Spleen (tissue), 11 donors: Measurements from ENCODE around the gene COQ10A. TPM values are rescaled to one million over a fixed set of nuclear protein-coding genes. Genes with fewer than 3 reads are reported as not detected.

Source experiments
- DNase-seq: peaks from one replicate; pipeline ENCODE4 v3.0.0-alpha.2; 2020
- H3K27ac ChIP-seq, 8 donors: fragments of 200-600 bp; sonication (generic) in 7 of 8; 1 replicate in 4 of 8; 2 replicates in 4 of 8; pipeline versions ENCODE4 v1.5.0 to v1.8.0; 2016 to 2021; ENCODE audit warnings: inconsistent platforms in 4 of 8, mild to moderate bottlenecking in 4 of 8, moderate library complexity in 1 of 8
- H3K27me3 ChIP-seq, 7 donors: fragments of 200-600 bp; sonication (generic) in 6 of 7; replicated peaks in 1 of 7; 1 replicate in 4 of 7; 2 replicates in 3 of 7; pipeline versions ENCODE4 v1.5.0 to v1.8.0; 2016 to 2021; ENCODE audit warnings: inconsistent platforms in 3 of 7, mild to moderate bottlenecking in 1 of 7
- H3K36me3 ChIP-seq, 6 donors: fragments of 200-600 bp; sonication (generic) in 5 of 6; 1 replicate in 4 of 6; 2 replicates in 2 of 6; pipeline versions ENCODE4 v1.5.0 to v1.8.0; 2016 to 2021; ENCODE audit warnings: inconsistent platforms in 2 of 6
- H3K4me1 ChIP-seq, 6 donors: fragments of 200-600 bp; sonication (generic) in 5 of 6; 1 replicate in 3 of 6; 2 replicates in 3 of 6; pipeline versions ENCODE4 v1.5.0 to v1.8.0; 2016 to 2021; ENCODE audit warnings: inconsistent platforms in 3 of 6
- H3K4me3 ChIP-seq, 8 donors: fragments of 200-600 bp; sonication (generic) in 7 of 8; 1 replicate in 4 of 8; 2 replicates in 4 of 8; pipeline versions ENCODE4 v1.5.0 to v1.8.0; 2016 to 2021; ENCODE audit warnings: inconsistent platforms in 4 of 8, mild to moderate bottlenecking in 4 of 8, moderate library complexity in 2 of 8
- H3K9me3 ChIP-seq, 8 donors: fragments of 200-600 bp; sonication (generic) in 7 of 8; 1 replicate in 4 of 8; 2 replicates in 4 of 8; pipeline versions ENCODE4 v1.5.0 to v1.8.0; 2016 to 2021; ENCODE audit warnings: inconsistent platforms in 4 of 8
- CTCF ChIP-seq, 11 experiments: fragments of 200-600 bp in 7 of 11; fragments of 450-650 bp in 4 of 11; sonication (generic) in 4 of 11; IDR thresholded peaks in 8 of 11; conservative IDR thresholded peaks in 3 of 11; 1 replicate in 7 of 11; 2 replicates in 4 of 11; pipeline versions ENCODE4 v1.4.0 to v1.8.0; 2016 to 2021; ENCODE audit warnings: antibody characterized with exemption in 11 of 11, inconsistent platforms in 4 of 11, mild to moderate bottlenecking in 1 of 11
- POLR2A ChIP-seq, 3 donors: fragments of 450-650 bp; IDR thresholded peaks; one replicate each; pipeline ENCODE4 v1.5.1; 2017; ENCODE audit warnings: antibody characterized with exemption in 3 of 3, mild to moderate bottlenecking in 1 of 3
- POLR2AphosphoS5 ChIP-seq, 3 donors: sonication (generic); formaldehyde crosslinking; IDR thresholded peaks; one replicate each; pipeline ENCODE4 v1.5.1; 2017; ENCODE audit warnings: antibody characterized with exemption in 3 of 3
- WGBS, 5 donors: extraction: QIAGEN DNeasy Blood & Tissue Kit in 3 of 5; methylation state at CpG; one replicate each; pipeline versions ENCODE4 v1.1.5 to v1.1.7; 2013 to 2018; 5-methylcytosine and 5-hydroxymethylcytosine counted together
- intact Hi-C: fragments of 100-400 bp; cut with DNase I; formaldehyde crosslinking; loops from one replicate; pipeline ENCODE4 v1.15.0; 2023; ENCODE audit warnings: low total_unique reads
- polyA plus RNA-seq, 3 donors: library from polyadenylated mRNA; stranded (reverse); fragments of 200-250 nt; gene quantifications; one replicate each; pipeline ENCODE4 v1.2.1, GENCODE V29; 2013
- total RNA-seq, 7 donors: library from RNA; depleted of rRNA in 3 of 7; stranded (reverse); fragments of >200 nt in 3 of 7; fragmentation: NEBNext Ultra II Directional in 4 of 7; extraction: Animal tissue kit (Norgen Biotek cat#: 25700) in 4 of 7; gene quantifications; one replicate each; pipeline versions ENCODE4 v1.1.0 to v1.2.1, GENCODE V29; 2016 to 2021
- donor health status: healthy with polysubstance abuse.
- donor health status: DM: no; HTN: no; CAD: no; lungs with moderate emphysema.
- donor health status: DM: no; HTN: no; CAD: no.
- donor health status: Bipolar disorder and iron deficiency.
- donor health status: healthy.
- donor health status: DM: no; HTN: no; CAD: no.
- donor health status: DM: yes; HTN: yes; CAD: no.

The COQ10A gene
- total and polyA plus RNA-seq, 10 donors: 13.9 to 37.3 (median 20.1) TPM

GRCh38 chr12:56304276-56304675 is 37.5 kb downstream of the COQ10A start:
- H3K4me3 ChIP-seq: no peak overlapping the region
- TF ChIP-seq POLR2A (IDR thresholded peaks at IDR 0.05): no peak
- no peak for TF ChIP-seq POLR2AphosphoS5 (IDR thresholded peaks at IDR 0.05)
- no peak for TF ChIP-seq CTCF (IDR thresholded peaks at IDR 0.05 in 8 of 11, conservative IDR thresholded peaks at IDR 0.05 in 3 of 11)
- no peaks in the 10 kb centered on the region for H3K9me3 ChIP-seq
- peaks cover 0 to 57% (median 20%) of the 10 kb centered on the region in 6 donors for H3K36me3 ChIP-seq
- peaks cover 7 to 33% (median 29%) of the 10 kb centered on the region in 6 donors for H3K4me1 ChIP-seq
- intact Hi-C loops: no loop called here
- no peak for DNase-seq
- H3K27ac ChIP-seq: no peak overlapping the region
- WGBS, 5 donors: 92 to 100% (median 98%) methylated on average over 3 of the region's 3 CpGs
- no peaks in the 10 kb centered on the region for H3K27me3 ChIP-seq

DNA sequence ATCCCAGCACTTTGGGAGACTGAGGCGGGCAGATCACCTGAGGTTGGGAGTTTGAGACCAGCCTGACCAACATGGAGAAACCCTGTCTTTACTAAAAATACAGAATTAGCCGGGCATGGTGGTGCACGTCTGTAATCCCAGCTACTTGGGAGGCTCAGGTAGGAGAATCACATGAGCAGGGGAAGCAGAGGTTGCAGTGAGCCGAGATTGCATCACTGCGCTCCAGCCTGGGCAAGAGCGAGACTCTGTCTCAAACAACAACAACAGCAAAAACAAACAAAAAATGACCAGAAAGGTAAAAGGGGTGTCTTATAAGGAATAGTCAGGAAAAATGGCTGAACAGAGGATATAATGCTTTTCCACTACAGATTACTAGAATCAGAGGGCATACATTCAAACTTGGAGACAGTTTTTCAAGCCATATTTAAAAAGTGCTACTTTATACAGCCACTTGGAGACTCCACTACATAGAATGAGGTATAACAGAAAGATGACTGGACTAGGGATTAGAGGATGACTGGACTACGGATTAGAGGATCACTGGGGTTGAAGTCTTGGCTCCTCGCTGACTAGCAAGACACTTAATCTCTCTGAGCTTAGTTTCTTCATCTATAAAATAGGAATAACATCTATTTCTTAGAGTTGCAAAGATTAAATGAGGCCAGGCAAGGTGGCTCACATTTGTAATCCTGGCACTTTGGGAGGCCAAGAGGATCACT is 38.3 kb downstream of the COQ10A start:
- Histone ChIP-seq H3K27ac (no peak overlapping the region), H3K9me3 (no peaks in the 10 kb centered on the region), H3K4me1 (peaks cover 7 to 29% (median 26%) of the 10 kb centered on the region in 6 donors), H3K27me3 (no peaks in the 10 kb centered on the region), H3K36me3 (peaks cover 0 to 65% (median 26%) of the 10 kb centered on the region in 6 donors), H3K4me3 (no peak overlapping the region)
- TF ChIP-seq POLR2A (IDR thresholded peaks at IDR 0.05) (no peak), POLR2AphosphoS5 (IDR thresholded peaks at IDR 0.05) (no peak), CTCF (IDR thresholded peaks at IDR 0.05 in 8 of 11, conservative IDR thresholded peaks at IDR 0.05 in 3 of 11) (no peak)
- intact Hi-C loops: no loop called here
- 88 to 95% (median 92%) methylated on average over 8 of the region's 8 CpGs for WGBS, 5 donors
- no peak for DNase-seq

- Histone ChIP-seq H3K27me3 (no peaks in the 10 kb centered on the region), H3K4me3 (no peak overlapping the region), H3K4me1 (peaks cover 0 to 8% (median 7%) of the 10 kb centered on the region in 6 donors), H3K36me3 (peaks cover 0 to 89% (median 34%) of the 10 kb centered on the region in 6 donors), H3K27ac (no peak overlapping the region), H3K9me3 (no peaks in the 10 kb centered on the region)
- 92 to 97% (median 94%) methylated on average over 7 of the region's 7 CpGs for WGBS, 5 donors
- TF ChIP-seq POLR2AphosphoS5 (IDR thresholded peaks at IDR 0.05): no peak
- no peak for TF ChIP-seq POLR2A (IDR thresholded peaks at IDR 0.05)
- TF ChIP-seq CTCF (IDR thresholded peaks at IDR 0.05 in 8 of 11, conservative IDR thresholded peaks at IDR 0.05 in 3 of 11): no peak
- intact Hi-C loops: no loop called here
- DNase-seq: no peak
Observed at GRCh38 chr12:56307221-56307965, 40.7 kb downstream of the COQ10A start.

DNA sequence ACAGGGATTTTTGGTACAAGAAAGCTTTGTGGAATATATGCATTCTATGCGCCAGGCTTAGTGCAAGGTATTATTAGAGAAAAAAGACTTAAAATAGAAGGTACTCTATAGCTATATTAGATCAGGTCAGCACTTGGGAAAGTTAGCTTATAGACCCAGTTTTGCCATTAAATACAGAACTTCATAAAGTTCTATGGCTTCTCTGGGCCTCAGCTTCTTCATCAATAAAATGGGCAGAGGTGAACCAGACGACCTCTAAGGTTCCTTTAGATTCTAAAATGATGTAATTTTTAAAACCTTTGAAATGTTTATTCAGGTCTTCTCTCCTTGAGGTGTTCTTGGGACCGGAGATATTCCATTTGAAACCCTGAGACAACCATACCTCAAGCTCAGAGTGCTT is 42.0 kb downstream of the COQ10A start:
- Histone ChIP-seq H3K27me3 (no peaks in the 10 kb centered on the region), H3K4me3 (no peak overlapping the region), H3K36me3 (peaks cover 0 to 100% (median 34%) of the 10 kb centered on the region in 6 donors), H3K27ac (no peak overlapping the region), H3K9me3 (no peaks in the 10 kb centered on the region), H3K4me1 (peaks cover 0 to 1% (median 0%) of the 10 kb centered on the region in 6 donors)
- TF ChIP-seq CTCF (IDR thresholded peaks at IDR 0.05 in 8 of 11, conservative IDR thresholded peaks at IDR 0.05 in 3 of 11): no peak
- TF ChIP-seq POLR2A (IDR thresholded peaks at IDR 0.05): no peak
- intact Hi-C loops: no loop called here
- WGBS, 5 donors: 86 to 92% (median 90%) methylated on average over 3 of the region's 3 CpGs
- DNase-seq: no peak
